Left ventricle myocardium superior (tissue), 1 donor: ENCODE data around the gene AOAH. TPM values are rescaled to one million over a fixed set of nuclear protein-coding genes. Genes with fewer than 3 reads are reported as not detected.
"Not testable (repeated sequence)": the region's sequence is repeated elsewhere in the genome, so short reads cannot be mapped to it uniquely, and the experiment has no call there.

ENCODE experiments used
- ATAC-seq: fragments of 200-7000 bp; cut with Tn5 transposase; one replicate; pipeline ENCODE4 v1.9.1; 2020; ENCODE audit warnings: mild to moderate bottlenecking, moderate library complexity
- DNase-seq: peaks from one replicate; pipeline ENCODE4 v3.0.0-alpha.2; 2020
- intact Hi-C: fragments of 100-400 bp; cut with micrococcal nuclease; formaldehyde crosslinking; loops from one replicate; pipeline ENCODE4 v1.11.0; 2022
- total RNA-seq: library from RNA; stranded (reverse); fragmentation: NEBNext Ultra II Directional; extraction: Animal tissue kit (Norgen Biotek cat#: 25700); gene quantifications from one replicate; pipeline ENCODE4 v1.2.1, GENCODE V29; 2021
- donor health status: DM: no; HTN: yes; CAD: no; lungs with severe emphysema.

The AOAH gene
- total RNA-seq, 1 donor from 2014 or later = 2.4 TPM

DNA sequence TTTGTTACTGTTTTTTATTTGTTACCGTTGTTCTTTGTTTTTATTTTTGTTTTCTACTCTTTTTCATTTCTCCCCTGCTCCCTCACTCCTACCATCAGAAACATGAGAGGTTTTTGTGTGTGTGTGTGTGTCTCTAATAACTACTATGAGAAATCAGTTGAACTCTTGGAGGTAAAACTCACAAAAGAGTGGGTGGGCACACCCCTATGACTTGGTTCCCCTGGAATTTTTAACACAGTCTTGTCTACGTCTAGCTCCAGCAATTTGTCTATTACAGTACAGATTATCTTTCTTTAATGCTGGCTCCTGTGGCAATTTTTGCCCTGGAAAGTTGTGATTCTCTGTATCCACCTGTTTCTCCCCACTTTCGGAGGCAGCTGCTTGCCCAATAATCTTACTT lies 56.2 kb downstream of the AOAH start:
- intact Hi-C loops = no loop called here
- DNase-seq (no peak), ATAC-seq (no peak)

DNA sequence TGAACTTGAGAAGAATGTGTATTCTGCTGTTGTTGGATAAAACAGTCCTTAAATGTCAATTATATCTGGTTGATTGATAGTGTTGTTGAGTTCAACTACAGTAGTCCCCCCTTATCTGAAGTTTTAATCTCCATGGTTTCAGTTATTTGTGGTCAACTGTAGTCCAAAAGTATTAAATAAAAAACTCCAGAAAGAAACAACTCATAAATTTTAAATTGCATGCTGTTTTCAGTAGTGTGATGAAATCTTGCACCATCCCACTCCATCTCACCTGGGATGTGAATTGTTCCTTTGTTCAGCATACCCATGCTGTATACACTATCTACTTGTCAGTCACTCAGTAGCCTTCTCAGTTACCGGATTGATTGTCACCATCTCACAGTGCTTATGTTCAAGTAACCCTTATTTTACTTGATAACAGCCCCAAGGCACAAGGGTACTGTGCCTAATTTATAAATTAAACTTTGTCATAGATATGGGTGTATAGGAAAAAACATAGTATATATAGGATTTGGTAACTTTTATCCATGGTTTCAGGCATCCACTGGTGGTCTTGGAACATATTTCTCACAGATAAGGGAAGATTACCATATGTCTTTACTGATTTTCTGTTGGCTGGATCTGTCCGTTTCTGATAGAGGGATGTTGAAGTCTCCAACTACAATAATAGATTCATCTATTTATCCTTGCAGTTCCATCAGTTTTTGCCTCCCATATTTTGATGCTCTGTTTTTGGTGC lies 57.1 kb downstream of the AOAH start:
- no peak for ATAC-seq
- DNase-seq = no peak
- intact Hi-C loops = no loop called here

DNA sequence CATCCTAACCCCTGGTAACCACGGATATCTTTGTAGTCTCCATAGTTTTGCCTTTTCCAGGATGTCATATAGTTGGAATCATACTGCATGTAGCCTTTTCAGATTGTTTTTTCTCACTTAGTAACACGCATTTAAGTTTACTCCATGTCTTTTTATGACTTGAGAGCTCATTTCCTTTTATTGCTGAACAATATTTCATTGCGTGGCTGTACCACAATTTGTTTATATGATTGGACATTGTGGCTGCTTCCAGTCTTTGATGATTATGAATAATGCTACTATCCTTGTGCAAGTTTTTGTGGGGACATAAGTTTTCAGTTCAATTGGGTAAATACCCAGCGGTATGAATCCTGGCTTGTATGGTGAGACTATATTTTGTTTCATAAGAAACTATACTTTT lies 60.8 kb downstream of the AOAH start:
- ATAC-seq (no peak), DNase-seq (no peak)
- intact Hi-C loops = no loop called here

DNA sequence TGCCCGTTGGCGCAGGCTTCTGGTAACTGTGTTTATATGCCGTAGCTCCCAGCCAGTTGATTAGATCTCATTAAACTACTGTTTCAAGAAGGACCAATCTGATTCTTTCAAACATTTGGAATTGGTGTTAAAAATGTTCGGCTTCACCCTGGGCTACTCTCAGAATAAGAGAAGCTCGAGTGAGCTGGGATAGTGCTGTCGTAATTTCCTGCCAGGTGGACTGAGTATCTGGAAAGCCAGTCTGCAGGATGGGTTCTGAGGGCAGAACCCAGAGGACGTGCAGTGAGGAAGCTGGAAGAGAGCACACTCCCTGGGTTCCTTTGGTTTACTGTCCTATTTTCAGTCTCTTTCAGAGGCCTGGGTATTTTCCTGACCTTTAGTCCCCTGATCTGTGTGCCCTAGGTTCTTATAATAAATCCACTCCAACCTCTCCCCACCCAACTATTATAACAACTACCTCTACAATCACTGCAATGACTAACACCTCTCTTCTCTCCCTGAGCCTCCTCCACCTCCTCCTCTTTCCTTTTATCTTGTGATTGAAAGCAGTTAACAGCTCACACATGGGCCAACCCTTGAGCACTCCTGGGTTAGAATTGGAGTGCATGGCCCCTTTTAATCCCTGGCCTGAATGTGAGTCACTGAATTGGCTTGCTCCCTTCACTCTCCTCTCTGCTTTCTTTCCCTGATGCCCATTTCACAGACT lies 63.0 kb downstream of the AOAH start:
- intact Hi-C loops = no loop called here
- no peak for DNase-seq
- ATAC-seq = no peak

DNA sequence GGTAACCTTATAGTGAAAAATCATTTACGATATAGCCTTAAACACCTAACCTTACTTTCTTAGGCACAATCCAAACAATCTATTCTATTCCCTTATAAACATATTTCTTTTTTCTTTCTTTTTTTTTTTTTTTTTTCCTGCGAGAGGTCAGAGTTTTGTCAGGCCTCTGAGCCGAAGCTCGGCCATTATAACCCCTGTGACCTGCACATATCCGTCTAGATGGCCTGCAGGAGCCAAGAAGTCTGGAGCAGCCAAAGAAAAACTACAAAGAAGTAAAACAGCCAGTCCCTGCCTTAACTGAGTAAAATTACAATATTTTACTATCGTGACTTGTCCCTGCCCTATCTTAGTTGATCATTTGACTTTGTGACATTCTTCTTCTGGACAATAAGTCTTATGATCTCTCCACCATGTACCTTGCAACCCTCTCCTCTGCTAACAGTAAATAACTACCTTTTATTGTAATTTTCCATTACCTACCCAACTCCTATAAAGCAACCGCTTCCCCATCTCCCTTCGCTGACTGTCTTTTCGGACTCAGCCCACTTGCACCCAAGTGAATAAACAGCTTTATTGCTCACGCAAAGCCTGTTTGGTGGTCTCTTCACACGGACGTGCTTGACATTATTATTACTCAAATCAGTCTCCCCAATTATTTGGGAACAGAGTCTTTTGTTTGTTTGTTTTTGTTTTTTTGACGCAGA lies 64.5 kb downstream of the AOAH start:
- DNase-seq (no peak), ATAC-seq (no peak)
- intact Hi-C loops = no loop called here

DNA sequence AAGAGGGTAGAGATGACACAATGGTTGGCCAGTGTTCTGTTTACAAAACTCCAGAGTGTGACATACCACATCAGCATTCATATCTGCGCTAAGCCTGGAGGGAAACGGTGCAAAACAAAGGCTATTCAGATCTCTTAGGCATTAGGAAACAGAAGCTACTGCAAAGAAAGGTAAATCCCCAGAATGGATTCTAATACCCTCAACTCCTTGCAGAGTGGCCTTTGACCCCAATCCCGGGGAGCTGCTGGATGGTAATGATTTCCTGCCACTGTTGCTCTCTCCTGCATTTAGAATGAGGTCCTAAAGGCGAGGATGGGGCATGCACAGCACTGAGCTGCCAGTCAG lies 65.2 kb downstream of the AOAH start:
- DNase-seq (no peak), ATAC-seq (peak; percentile 36)
- intact Hi-C loops = no loop called here

DNA sequence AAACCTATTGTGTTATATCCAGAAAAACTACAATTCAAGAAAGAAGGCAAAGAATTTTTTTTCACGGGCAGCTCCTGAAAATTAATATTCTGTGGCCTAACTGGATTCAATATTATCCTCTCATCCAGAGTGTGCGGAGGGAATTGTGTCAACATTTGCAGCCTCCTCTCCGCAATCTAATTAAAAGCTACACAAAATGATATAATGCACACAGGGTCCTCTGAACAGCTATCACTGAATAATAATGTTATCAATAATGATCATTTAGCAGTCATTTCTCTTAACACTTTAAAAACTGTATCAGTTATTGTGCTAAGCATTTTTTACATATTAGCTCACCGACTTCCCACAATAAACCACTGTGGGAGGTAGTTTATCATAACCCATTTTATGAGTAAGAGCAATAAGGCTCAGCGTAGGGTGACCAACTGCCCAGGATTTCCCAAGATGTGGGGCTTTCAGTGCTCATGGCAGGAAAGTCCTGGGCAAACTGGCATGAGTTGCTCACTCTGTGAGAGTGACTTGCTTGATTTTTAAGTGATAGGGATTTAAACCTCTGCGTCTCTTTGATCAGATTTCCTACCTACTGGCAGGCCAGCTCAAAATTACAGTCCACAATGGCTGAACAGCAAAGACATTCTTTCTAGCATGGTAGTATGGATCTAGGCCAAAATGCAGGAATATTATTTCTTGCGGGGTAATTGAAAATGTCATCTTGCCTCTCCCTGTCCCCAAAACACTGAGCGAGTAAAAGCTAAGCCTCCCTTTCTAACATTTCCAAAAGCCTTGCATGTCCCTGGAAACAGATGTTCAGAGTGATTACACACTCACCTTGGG lies 65.7 kb downstream of the AOAH start:
- intact Hi-C loops = no loop called here
- DNase-seq (no peak), ATAC-seq (no peak)

DNA sequence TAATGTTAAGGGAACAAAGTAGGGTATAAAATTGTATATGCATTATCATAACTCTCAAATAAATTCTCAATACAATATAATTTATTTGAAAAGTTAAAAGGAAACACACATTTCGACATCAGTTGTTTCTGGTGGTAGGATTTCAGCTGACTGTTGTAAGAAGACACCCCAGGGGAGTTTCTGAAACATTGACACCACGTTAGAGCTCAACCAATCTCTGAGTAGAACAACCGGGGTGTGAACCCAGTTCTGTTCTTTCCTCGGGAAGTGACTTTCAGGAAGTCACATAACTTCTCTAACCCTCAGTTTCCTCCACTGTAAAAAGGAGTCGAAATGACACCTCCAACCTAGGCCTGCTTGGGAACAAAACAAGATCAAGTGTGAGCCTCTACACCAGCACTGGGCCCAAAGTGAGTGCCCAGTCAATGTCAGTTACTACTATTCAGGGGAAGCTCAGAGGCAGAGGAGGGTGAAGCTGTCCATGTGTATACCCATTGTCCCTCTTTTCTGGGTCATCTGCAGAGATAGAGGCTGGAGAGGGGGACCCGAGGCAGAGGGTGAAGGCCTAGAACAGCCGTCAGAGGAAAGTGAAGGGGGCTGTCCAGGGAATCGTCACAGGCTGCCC lies 67.1 kb downstream of the AOAH start:
- intact Hi-C loops = no loop called here
- no peak for ATAC-seq
- DNase-seq = no peak

DNA sequence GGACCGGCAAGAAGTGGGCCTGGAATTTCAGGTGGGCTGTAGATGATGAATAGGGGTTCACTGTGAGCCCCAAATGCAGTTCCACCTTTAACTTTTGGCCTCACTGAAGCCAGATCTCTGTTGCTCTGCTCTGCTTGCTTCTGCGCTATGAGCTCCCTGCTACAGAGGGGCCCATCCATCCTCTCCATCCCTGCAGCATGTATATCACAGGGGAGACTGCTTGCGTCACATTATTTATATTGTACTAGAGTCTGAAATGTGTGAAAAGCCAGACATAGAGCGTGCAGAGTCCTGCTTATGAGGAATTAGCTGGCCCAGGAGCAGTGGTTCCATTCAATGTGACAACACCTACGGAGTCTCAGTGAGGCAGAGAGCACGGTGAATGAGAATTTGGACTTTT lies 69.9 kb downstream of the AOAH start:
- no peak for DNase-seq
- ATAC-seq = no peak
- intact Hi-C loops = no loop called here

DNA sequence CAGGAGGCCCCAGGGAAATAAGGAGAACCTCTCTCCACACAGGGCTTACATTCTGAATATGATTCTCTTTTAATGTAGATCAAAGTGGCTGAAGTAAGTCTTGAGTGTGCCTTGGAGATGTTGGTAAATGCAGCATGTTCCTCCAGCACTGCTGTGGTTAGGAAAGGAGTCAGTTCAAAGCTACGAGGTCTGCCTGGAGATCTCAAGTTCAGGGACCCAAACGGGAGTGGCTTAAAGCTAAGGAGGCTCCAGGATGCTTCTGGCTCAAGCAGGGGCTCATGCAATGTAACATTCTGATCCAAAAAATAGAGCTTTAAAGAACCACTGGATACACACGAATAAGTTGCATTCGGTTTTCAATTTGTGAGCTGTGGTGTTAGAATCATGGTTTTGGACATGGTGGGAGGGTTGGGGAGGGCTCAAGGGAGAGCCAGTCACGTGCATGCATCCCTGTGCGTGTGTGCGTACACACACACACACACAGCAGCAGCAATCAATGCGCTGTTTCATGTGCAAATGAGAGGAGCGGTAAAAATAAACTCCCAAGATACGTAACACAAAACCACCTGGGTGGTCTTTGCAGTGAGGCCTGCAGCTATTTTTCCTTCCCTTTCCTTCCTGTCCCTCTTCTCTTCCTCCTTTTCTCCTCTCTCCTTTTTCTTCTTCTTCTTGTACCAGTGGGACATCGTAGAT lies 70.5 kb downstream of the AOAH start:
- DNase-seq (no peak), ATAC-seq (no peak)
- intact Hi-C loops = no loop called here

DNA sequence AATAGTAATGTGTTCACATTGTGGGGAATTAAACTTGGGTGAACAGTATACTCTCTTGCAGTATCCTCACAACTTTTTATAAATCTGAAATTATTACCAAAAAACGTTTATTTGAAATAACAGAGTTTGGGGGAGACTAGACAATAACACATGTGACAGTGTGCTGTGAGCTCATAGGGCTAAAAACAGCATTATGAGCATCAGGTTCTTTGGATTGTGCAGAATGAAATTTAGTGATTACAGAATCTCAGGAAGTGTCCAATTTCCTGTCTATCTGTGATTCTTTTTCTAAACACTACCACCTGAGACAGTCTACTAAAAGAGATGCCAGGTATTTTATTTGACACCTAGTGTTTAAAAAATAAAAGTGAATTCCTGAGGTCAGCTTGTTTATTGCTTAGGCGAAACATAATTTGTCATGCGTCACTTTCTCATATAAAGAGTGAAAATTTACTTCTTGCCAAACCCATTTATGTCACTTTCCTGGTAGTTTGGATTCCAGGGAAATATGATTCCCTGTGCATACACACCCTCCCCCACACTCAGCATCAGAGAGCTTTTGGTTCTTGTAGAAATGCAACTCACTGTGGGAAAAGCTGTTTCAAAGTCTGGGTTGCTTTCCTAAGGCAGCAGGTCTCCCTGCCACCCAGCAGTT lies 71.2 kb downstream of the AOAH start:
- intact Hi-C loops = no loop called here
- ATAC-seq (no peak), DNase-seq (no peak)

DNA sequence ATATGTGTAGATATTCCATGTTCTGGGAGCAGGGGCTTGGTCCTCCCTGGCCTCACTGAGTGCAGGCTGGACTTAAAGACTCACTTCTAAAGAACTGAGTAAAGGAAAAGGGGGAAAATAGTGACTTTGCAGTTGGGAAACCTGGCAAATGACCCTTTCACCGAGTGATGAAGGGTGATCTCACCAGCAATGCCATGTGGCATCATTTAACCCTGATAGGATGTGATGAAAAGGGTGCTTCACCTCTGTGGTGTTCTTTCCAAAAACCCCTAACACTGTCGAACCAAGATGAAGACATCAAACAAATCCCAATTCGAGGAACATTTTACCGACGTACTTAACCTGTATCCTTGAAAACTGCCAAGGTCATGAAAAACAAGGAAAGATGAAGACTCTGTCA lies 71.9 kb downstream of the AOAH start:
- intact Hi-C loops = no loop called here
- ATAC-seq = no peak
- DNase-seq = no peak

DNA sequence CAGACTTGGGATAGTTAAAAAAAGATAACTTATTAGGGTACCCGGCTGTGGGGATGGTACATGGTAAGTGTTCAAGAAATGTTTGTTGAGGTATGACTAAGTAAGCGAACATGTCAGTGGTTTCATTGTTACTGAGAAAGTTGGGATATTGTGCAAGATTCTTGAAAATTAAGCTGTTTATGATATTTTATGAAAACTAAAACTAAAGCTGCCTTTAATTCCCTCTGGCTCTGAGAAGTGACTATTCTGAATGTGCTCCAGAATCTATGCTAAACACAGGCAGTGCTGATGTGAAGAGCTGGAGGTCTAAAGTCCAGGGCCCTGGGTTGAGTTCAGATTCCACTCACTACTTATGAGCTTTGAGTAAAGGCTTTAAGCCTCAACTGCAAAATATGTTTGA lies 72.9 kb downstream of the AOAH start:
- ATAC-seq (no peak), DNase-seq (no peak)
- intact Hi-C loops = no loop called here

DNA sequence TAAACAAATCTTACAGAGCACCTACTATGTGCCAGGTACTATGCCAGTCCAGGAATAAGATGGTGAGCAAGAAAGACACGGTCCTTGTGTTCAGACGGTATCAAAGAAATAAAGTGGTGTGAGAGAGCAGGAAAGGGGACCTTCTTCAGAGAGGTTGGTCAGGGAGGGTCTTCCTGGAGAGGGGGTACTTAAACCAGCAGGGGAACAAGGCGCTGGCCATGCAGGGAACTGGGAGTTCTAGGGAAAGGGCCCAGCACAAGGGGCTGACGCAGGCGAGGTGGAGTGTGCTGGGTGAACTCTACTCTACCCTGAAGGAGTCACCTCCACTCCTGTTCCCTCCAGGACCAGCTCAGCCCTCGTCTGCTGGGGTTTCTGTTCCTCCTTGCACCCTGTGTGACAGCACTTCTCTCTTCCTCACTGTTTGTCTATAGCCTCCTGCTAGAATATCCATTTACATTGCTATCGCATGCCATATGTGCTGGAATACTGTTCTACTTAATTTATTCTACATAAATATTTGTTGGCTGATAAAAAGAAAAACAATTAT lies 73.5 kb downstream of the AOAH start:
- ATAC-seq (no peak), DNase-seq (no peak)
- intact Hi-C loops = no loop called here

DNA sequence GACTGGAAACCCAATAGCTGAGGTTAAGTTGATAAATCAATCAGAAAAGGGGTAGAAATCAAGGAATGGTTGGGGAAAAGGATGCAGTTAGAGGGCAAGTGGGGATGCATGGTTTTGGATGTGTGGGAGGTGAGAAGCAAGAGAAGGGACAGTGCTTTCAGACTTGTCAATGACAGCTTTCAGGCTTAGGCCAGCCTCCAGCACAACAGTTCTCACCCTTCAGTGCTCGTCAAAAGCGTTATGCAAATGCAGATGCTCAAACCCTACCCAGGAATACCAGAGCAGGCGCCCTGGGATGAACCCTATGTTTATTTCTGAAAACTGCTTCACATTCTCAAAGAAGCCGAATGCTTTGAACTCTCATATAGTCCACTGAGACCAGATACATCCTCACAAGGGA lies 74.0 kb downstream of the AOAH start:
- intact Hi-C loops = no loop called here
- DNase-seq (no peak), ATAC-seq (no peak)

DNA sequence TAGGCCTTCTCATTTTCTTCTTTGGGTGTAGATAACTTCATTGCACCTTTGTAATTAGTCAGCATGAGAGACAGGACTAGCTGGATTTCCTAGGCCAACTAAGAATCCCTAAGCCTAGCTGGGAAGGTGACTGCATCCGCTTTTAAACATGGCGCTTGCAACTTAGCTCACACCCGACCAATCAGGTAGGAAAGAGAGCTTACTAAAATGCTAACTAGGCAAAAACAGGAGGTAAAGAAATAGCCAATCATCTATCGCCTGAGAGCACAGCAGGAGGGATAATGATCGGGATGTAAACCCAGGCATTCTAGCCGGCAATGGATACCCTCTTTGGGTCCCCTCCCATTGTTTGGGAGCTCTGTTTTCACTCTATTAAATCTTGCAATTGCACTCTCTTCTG lies 75.0 kb downstream of the AOAH start:
- ATAC-seq, DNase-seq, intact Hi-C loops: not testable (repeated sequence)

DNA sequence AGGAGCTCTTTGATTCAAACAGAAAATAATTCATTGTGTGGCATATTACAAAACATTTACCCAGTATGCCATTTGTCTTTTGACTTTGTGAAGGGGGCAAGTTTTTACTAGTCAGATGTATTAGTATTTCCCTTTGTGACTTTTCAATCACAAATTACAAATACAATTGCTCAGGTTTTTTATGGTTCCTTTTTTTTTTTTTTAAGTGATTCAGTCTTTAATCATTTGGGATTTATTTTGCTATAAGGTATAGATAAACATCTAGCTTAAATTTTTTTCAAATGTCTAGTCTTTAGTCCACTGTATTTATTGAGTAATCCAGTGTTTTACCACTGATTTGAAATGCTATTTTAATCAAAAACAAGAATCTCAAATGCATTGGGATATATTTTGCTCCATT lies 75.9 kb downstream of the AOAH start:
- no peak for DNase-seq
- intact Hi-C loops = no loop called here
- no peak for ATAC-seq
